Activated CD8-positive, alpha-beta T cell treated with anti-CD3 and anti-CD28 coated beads for 36 hours (primary cell): ENCODE results near the gene NXN. TPM values are rescaled to one million over a fixed set of nuclear protein-coding genes. Genes with fewer than 3 reads are reported as not detected.
"Not testable (repeated sequence)": the region's sequence is repeated elsewhere in the genome, so short reads cannot be mapped to it uniquely, and the experiment has no call there.

ENCODE experiments used
- ATAC-seq: fragments of 200-7000 bp; cut with Tn5 transposase; one replicate; pipeline ENCODE4 v1.10.0; 2021; ENCODE audit warnings: mild to moderate bottlenecking, moderate library complexity
- CTCF ChIA-PET: fragments of 350-600 bp; sonication (Branson Sonifier 250); formaldehyde crosslinking; loops from one replicate; lab custom pipeline; 2021; ENCODE audit warnings: antibody characterized with exemption; lab: Charles Lee
- POLR2A ChIA-PET: fragments of 350-600 bp; sonication (Branson Sonifier 250); formaldehyde crosslinking; loops from one replicate; lab custom pipeline; 2021; ENCODE audit warnings: antibody characterized with exemption; lab: Charles Lee
- DNase-seq: peaks from one replicate; pipeline ENCODE4 v3.0.0-alpha.2; 2020
- H3K27ac Mint-ChIP-seq: one replicate; pipeline ENCODE4 v1.8.0; 2021; ENCODE audit warnings: mild to moderate bottlenecking, mixed read lengths
- H3K27me3 Mint-ChIP-seq: one replicate; pipeline ENCODE4 v1.8.0; 2021; ENCODE audit warnings: mixed read lengths
- H3K36me3 Mint-ChIP-seq: one replicate; pipeline ENCODE4 v1.8.0; 2021; ENCODE audit warnings: low read depth, mixed read lengths
- H3K4me1 Mint-ChIP-seq: one replicate; pipeline ENCODE4 v1.8.0; 2021; ENCODE audit warnings: low read depth, mixed read lengths
- H3K4me3 Mint-ChIP-seq: one replicate; pipeline ENCODE4 v1.8.0; 2021; ENCODE audit warnings: mild to moderate bottlenecking, moderate library complexity, mixed read lengths
- H3K9me3 Mint-ChIP-seq: one replicate; pipeline ENCODE4 v1.8.0; 2021; ENCODE audit warnings: mixed read lengths
- intact Hi-C: fragments of 100-400 bp; cut with micrococcal nuclease; formaldehyde crosslinking; loops from one replicate; pipeline ENCODE4 v1.10.0; 2022
- total RNA-seq, 2 experiments: library from RNA; stranded (reverse); gene quantifications; one replicate each; pipeline ENCODE4 v1.2.3, GENCODE V29; 2021
- TF ChIP-seq, protein P1 (sequence below): fragments of 200-600 bp; IDR thresholded peaks from one replicate; pipeline ENCODE4 v1.8.0; 2022; ENCODE audit warnings: antibody characterized with exemption, mild to moderate bottlenecking

The NXN gene
- total RNA-seq, 2 experiments from 2014 or later: 1.2 to 1.4 TPM

DNA sequence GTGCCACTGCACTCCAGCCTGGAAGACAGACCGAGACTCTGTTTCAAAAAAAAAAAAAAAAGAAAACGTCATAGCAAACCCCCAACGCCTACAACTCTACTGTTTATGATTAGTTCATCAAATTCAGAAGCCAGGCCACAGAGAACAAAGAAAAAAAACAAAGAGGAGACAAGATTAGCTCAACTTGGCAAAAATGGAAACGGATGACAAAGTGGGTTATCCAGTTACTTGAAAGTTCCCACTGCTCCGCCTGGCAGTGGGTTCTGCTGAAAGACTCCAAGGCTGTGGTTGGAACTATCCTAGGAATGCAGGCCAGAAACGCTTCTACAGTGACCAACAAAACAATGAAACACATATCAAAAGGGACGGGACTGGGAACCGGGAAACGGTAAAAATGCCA lies 144.3 kb downstream of the NXN start:
- Mint-ChIP-seq H3K27ac (no peak overlapping the region), H3K36me3 (no peaks in the 10 kb centered on the region), H3K4me1 (no peaks in the 10 kb centered on the region), H3K4me3 (no peak overlapping the region), H3K9me3 (peaks cover 2% of the 10 kb centered on the region), H3K27me3 (peaks cover 1% of the 10 kb centered on the region)
- POLR2A ChIA-PET: no interaction called here
- intact Hi-C loops: no loop called here
- CTCF ChIA-PET: no interaction called here
- ATAC-seq (no peak), DNase-seq (no peak)
- TF ChIP-seq, protein P1, sequence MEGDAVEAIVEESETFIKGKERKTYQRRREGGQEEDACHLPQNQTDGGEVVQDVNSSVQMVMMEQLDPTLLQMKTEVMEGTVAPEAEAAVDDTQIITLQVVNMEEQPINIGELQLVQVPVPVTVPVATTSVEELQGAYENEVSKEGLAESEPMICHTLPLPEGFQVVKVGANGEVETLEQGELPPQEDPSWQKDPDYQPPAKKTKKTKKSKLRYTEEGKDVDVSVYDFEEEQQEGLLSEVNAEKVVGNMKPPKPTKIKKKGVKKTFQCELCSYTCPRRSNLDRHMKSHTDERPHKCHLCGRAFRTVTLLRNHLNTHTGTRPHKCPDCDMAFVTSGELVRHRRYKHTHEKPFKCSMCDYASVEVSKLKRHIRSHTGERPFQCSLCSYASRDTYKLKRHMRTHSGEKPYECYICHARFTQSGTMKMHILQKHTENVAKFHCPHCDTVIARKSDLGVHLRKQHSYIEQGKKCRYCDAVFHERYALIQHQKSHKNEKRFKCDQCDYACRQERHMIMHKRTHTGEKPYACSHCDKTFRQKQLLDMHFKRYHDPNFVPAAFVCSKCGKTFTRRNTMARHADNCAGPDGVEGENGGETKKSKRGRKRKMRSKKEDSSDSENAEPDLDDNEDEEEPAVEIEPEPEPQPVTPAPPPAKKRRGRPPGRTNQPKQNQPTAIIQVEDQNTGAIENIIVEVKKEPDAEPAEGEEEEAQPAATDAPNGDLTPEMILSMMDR: no peak

DNA sequence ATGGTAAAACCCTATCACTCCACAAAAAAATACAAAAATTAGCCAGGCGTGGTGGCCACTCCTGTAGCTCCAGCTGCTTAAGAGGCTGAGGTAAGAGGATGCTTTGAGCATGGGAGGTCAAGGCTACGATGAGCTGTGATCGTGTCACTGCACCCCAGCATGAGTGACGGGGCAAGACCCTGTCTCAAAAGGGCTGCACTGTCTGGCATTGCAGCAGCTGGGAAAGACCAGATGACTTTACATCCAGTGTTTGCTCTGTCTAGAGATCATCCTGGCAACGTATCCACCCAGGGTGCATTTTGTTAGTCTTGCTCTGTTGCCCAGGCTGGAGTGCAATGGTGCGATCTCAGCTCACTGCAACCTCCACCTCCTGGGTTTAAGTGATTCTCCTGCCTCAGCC lies 145.4 kb downstream of the NXN start:
- Mint-ChIP-seq H3K27ac (no peak overlapping the region), H3K4me3 (no peak overlapping the region), H3K9me3 (peaks cover 2% of the 10 kb centered on the region), H3K4me1 (no peaks in the 10 kb centered on the region), H3K27me3 (peaks cover 3% of the 10 kb centered on the region), H3K36me3 (no peaks in the 10 kb centered on the region)
- POLR2A ChIA-PET: interaction anchor here (1.3 kb wide), 1 partner anchor 17 kb away, joined by 3 read pairs; no protein-coding TSS in a partner anchor
- TF ChIP-seq, protein P1: no peak
- ATAC-seq: no peak
- no peak for DNase-seq
- intact Hi-C loops: no loop called here
- CTCF ChIA-PET: no interaction called here

DNA sequence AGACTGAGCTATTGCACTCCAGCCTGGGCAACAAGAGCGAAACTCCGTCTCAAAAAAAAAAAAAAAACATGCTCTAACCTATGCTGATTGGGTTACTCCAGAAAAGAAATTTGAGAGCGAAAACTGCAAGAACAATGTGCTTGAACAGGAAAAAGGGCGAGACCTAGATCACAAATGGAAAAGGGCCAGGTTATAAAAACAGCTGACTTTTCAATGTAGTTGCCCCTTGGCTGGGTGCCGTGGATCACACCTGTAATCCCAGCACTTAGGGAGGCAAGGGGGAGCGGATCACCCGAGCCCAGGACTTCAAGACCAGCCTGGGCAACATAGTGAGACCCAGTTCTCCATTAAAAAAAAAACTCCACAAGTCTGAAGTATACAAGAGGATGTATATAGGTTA lies 148.6 kb downstream of the NXN start:
- Mint-ChIP-seq H3K4me1 (no peaks in the 10 kb centered on the region), H3K36me3 (no peaks in the 10 kb centered on the region), H3K4me3 (no peak overlapping the region), H3K27ac (no peak overlapping the region), H3K9me3 (peaks cover 2% of the 10 kb centered on the region), H3K27me3 (peaks cover 3% of the 10 kb centered on the region)
- intact Hi-C loops: no loop called here
- ChIA-PET CTCF (no interaction called here), POLR2A (no interaction called here)
- TF ChIP-seq, protein P1: no peak
- no peak for ATAC-seq
- DNase-seq: no peak

DNA sequence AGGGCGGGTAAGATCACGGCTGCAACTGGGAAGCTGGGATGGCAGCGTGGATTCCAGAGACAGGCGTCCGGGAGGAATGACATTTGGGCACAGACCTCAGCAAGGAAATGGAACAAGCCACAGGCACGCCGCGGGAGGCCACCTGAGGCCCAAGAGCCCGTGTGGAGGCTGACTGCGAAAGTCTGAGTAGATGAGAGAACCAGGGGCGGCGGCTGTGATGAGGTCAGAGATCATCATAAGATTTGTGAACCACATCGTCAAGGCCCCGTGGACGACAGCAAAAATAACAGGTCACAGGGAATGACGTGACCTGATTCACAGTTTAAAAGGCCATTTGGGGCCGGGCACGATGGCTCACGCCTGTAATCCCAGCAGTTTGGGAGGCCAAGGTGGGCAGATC lies 149.2 kb downstream of the NXN start:
- POLR2A ChIA-PET: interaction anchor here (0.8 kb wide), 1 partner anchor 61 kb away, joined by 3 read pairs; no protein-coding TSS in a partner anchor
- no peak overlapping the region for H3K27ac Mint-ChIP-seq
- intact Hi-C loops: no loop called here
- ATAC-seq (no peak), DNase-seq (no peak)
- no peaks in the 10 kb centered on the region for H3K4me1 Mint-ChIP-seq
- CTCF ChIA-PET: no interaction called here
- peaks cover 3% of the 10 kb centered on the region for H3K27me3 Mint-ChIP-seq
- TF ChIP-seq, protein P1: no peak
- H3K36me3 Mint-ChIP-seq: no peaks in the 10 kb centered on the region
- H3K9me3 Mint-ChIP-seq: peaks cover 2% of the 10 kb centered on the region
- no peak overlapping the region for H3K4me3 Mint-ChIP-seq

DNA sequence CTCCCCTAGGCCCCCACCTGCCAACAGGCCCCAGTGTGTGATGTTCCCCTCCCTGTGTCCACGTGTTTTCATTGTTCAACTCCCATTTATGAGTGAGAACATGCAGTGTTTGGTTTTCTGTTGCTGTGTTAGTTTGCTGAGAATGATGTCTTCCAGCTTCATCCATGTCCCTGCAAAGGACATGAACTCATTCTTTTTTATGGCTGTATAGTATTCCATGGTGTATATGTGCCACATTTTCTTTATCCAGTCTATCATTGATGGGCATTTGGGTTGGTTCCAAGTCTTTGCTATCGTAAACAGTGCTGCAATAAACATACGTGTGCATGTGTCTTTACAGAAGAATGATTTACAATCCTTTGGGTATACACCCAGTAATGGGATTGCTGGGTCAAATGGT lies 150.0 kb downstream of the NXN start:
- CTCF ChIA-PET, H3K27me3 Mint-ChIP-seq: not testable (repeated sequence)

More for the DNA sequence above, 150.0 kb downstream of the NXN start:
- H3K9me3 Mint-ChIP-seq, intact Hi-C loops, DNase-seq, H3K4me1 Mint-ChIP-seq, H3K4me3 Mint-ChIP-seq, H3K27ac Mint-ChIP-seq, H3K36me3 Mint-ChIP-seq, ATAC-seq: not testable (repeated sequence)
- POLR2A ChIA-PET: interaction anchor here (0.8 kb wide), 1 partner anchor 62 kb away, joined by 3 read pairs; no protein-coding TSS in a partner anchor
